K562 (cell line): Measurements from ENCODE around the gene ACADVL. TPM values are rescaled to one million over a fixed set of nuclear protein-coding genes. Genes with fewer than 3 reads are reported as not detected.

Experiments used
- ATAC-seq: fragments of 200-7000 bp; cut with Tn5 transposase; 3 replicates; pipeline ENCODE4 v1.9.1; 2020; ENCODE audit warnings: moderate library complexity
- BruUV-seq: library from RNA; stranded (reverse); fragments of 400-500 nt; replicated peaks from 2 replicates; lab custom pipeline; 2021; lab: Mats Ljungman, UMichigan
- CTCF ChIA-PET: fragments of 300-600 bp; formaldehyde crosslinking; extraction: SDS; loops from one replicate; lab custom pipeline; 2021; ENCODE audit warnings: low intra/inter-chr PET ratio; lab: Yijun Ruan, JAX
- POLR2A ChIA-PET: fragments of 300-600, 350-650 bp; sonication (Branson Sonifier 250); formaldehyde crosslinking; extraction: SDS; loops from one replicate; lab custom pipeline; 2021; ENCODE audit warnings: antibody characterized with exemption, inconsistent platforms; lab: Yijun Ruan, JAX
- DNase-seq, 4 experiments: peaks; one replicate each; pipeline versions ENCODE4 v3.0.0 to v3.0.0-alpha.2; 2011 to 2018; ENCODE audit warnings: low spot score in 3 of 4, mixed read lengths in 3 of 4; ENCODE audit errors: extremely low read depth in 1 of 4
- FAIRE-seq: peaks from 2 replicates; lab custom pipeline; 2011; peaks lifted over from hg19 to GRCh38; lab: Jason Lieb, UNC
- H2AFZ ChIP-seq: 2 replicates; pipeline ENCODE4 v1.6.0; 2011; ENCODE audit warnings: low read depth, low read length, control low read depth, inconsistent platforms
- H3K27ac ChIP-seq: fragments of 200-600 bp; 3 replicates; pipeline ENCODE4 v1.8.0; 2011; ENCODE audit warnings: low read depth, mild to moderate bottlenecking, control low read depth, inconsistent platforms, low read length, moderate library complexity, mixed read lengths; ENCODE audit errors: extremely low read depth
- H3K27me3 ChIP-seq, 2 experiments: fragments of 300-600 bp in 1 of 2; 2 replicates in 1 of 2; 3 replicates in 1 of 2; pipeline versions ENCODE4 v1.6.0 to v1.8.0; 2011; ENCODE audit warnings: inconsistent platforms in 2 of 2, low read length in 2 of 2, mild to moderate bottlenecking in 1 of 2, mixed read lengths in 1 of 2, moderate library complexity in 1 of 2; ENCODE audit not compliant: control insufficient read depth in 2 of 2, insufficient read depth in 2 of 2
- H3K36me3 ChIP-seq: fragments of 300-600 bp; 3 replicates; pipeline ENCODE4 v1.8.0; 2011; ENCODE audit warnings: mild to moderate bottlenecking, low read length, inconsistent platforms; ENCODE audit not compliant: control insufficient read depth, insufficient read depth
- H3K4me1 ChIP-seq, 2 experiments: fragments of 200-600 bp in 1 of 2; replicated peaks in 1 of 2; 2 replicates in 1 of 2; 3 replicates in 1 of 2; pipeline versions ENCODE4 v1.5.1 to v1.8.0; 2011; ENCODE audit warnings: inconsistent platforms in 2 of 2, low read length in 2 of 2, mild to moderate bottlenecking in 1 of 2, mixed read lengths in 1 of 2, moderate library complexity in 1 of 2; ENCODE audit not compliant: control insufficient read depth in 2 of 2, insufficient read depth in 2 of 2
- H3K4me2 ChIP-seq: 2 replicates; pipeline ENCODE4 v1.6.1; 2011; ENCODE audit warnings: low read length, control low read depth, inconsistent platforms, mixed read lengths; ENCODE audit not compliant: insufficient read depth
- H3K4me3 ChIP-seq: fragments of 200-600 bp; sonication (generic), shearing (Covaris generic); 2 replicates; pipeline ENCODE4 v1.5.1; 2016; ENCODE audit warnings: control low read depth, inconsistent platforms
- H3K79me2 ChIP-seq: fragments of 200-600 bp; 3 replicates; pipeline ENCODE4 v1.8.0; 2011; ENCODE audit warnings: low read length, inconsistent platforms; ENCODE audit not compliant: control insufficient read depth, insufficient read depth
- H3K9ac ChIP-seq, 2 experiments: 2 replicates each; pipeline versions ENCODE4 v1.6.0 to v1.6.1; 2011; ENCODE audit warnings: low read depth in 2 of 2, low read length in 2 of 2, control low read depth in 1 of 2, inconsistent platforms in 1 of 2, mild to moderate bottlenecking in 1 of 2, mixed read lengths in 1 of 2; ENCODE audit not compliant: insufficient read depth in 1 of 2
- H3K9me1 ChIP-seq: one replicate; pipeline ENCODE4 v1.6.0; 2011; ENCODE audit warnings: inconsistent platforms, mild to moderate bottlenecking, low read length, moderate library complexity; ENCODE audit not compliant: control insufficient read depth, insufficient read depth
- H3K9me3 ChIP-seq: replicated peaks from 2 replicates; pipeline ENCODE4 v1.5.1; 2011; ENCODE audit warnings: low read depth, low read length, inconsistent platforms; ENCODE audit not compliant: control insufficient read depth, insufficient read depth
- H4K20me1 ChIP-seq: replicated peaks from 2 replicates; pipeline ENCODE4 v1.6.1; 2011; ENCODE audit warnings: low read length, inconsistent platforms, mixed read lengths; ENCODE audit not compliant: control insufficient read depth, insufficient read depth
- CHD7 ChIP-seq: fragments of 200-600 bp; sonication (generic); IDR thresholded peaks from one replicate; pipeline ENCODE4 v1.6.1; 2012; ENCODE audit warnings: mild to moderate bottlenecking, low read depth, low read length, inconsistent platforms
- FOSL1 ChIP-seq: fragments of 200-800 bp; sonication (Bioruptor generic); conservative IDR thresholded peaks from 2 replicates; pipeline ENCODE4 v1.6.1; 2016; ENCODE audit warnings: missing genetic modification characterization, missing compliant biosample characterization
- SRSF1 ChIP-seq: fragments of 200-400 bp; formaldehyde crosslinking; IDR thresholded peaks from 2 replicates; pipeline ENCODE4 v1.6.1; 2017; ENCODE audit warnings: mild to moderate bottlenecking, low read depth, low read length, moderate library complexity
- ZBTB8A ChIP-seq: fragments of 450-650 bp; IDR thresholded peaks from 2 replicates; pipeline ENCODE4 v1.6.1; 2018; ENCODE audit warnings: mild to moderate bottlenecking, moderate library complexity; ENCODE audit not compliant: partially characterized antibody
- ZFPM2 ChIP-seq: fragments of 250-450 bp; sonication (Bioruptor Pico); IDR thresholded peaks from 2 replicates; pipeline ENCODE4 v1.5.1; 2022; ENCODE audit warnings: mild to moderate bottlenecking
- ZNF165 ChIP-seq: fragments of 250-450 bp; sonication (Bioruptor Pico); IDR thresholded peaks from 2 replicates; pipeline ENCODE4 v1.4.0; 2020; ENCODE audit warnings: borderline replicate concordance
- WGBS: fragments of 100-300 bp; shearing (Covaris generic); methylation state at CpG from one replicate; pipeline ENCODE4 v1.1.6; 2016; ENCODE audit warnings: low coverage, mixed read lengths; ENCODE audit not compliant: insufficient coverage; ENCODE audit errors: missing lambda C conversion rate; 5-methylcytosine and 5-hydroxymethylcytosine counted together
- in situ Hi-C: fragments of 300-500 bp; cut with MboI; formaldehyde crosslinking; loops from 4 replicates; pipeline ENCODE4 v1.15.0; 2018; ENCODE audit warnings: inconsistent platforms, mixed read lengths
- intact Hi-C: fragments of 100-400 bp; cut with micrococcal nuclease; formaldehyde crosslinking; loops from 2 replicates; pipeline ENCODE4 v1.14.2; 2022
- polyA plus RNA-seq, 8 experiments: library from polyadenylated mRNA; depleted of rRNA in 4 of 8; stranded (reverse) in 5 of 8; unstranded in 3 of 8; fragments of >200 nt; fragmentation: Nextera tagmentation in 2 of 8; fragmentation: Illumina TruSeq in 1 of 8; extraction: Ambion mirVana in 2 of 8; extraction: Trizol in 1 of 8; gene quantifications; 2 replicates each; pipeline versions ENCODE4 v1.2.1 to v1.2.3, GENCODE V29; 2011 to 2014; ENCODE audit warnings: inconsistent platforms in 1 of 8, missing spikeins in 1 of 8
- total RNA-seq, 7 experiments: library from RNA; depleted of rRNA in 6 of 7; stranded (reverse); fragments of >200 nt in 6 of 7; fragmentation: Illumina TruSeq in 2 of 7; extraction: Trizol in 2 of 7; gene quantifications; 2 replicates each; pipeline versions ENCODE4 v1.2.1 to v1.2.3, GENCODE V29; 2011 to 2021; ENCODE audit warnings: low replicate concordance in 1 of 7
- TF ChIP-seq, protein P1 (sequence below), 2 experiments: IDR thresholded peaks in 1 of 2; conservative IDR thresholded peaks in 1 of 2; 2 replicates each; pipeline ENCODE4 v1.6.1; 2016; ENCODE audit warnings: low read depth in 2 of 2, mild to moderate bottlenecking in 1 of 2, missing compliant biosample characterization in 1 of 2, missing genetic modification characterization in 1 of 2, moderate library complexity in 1 of 2

Gene ACADVL
- total and polyA plus RNA-seq, 9 of the 15 experiments (the other 6 are each of a cell fraction or from before 2014, with no cell fraction given), result 25.5 to 449 (median 214) TPM

DNA sequence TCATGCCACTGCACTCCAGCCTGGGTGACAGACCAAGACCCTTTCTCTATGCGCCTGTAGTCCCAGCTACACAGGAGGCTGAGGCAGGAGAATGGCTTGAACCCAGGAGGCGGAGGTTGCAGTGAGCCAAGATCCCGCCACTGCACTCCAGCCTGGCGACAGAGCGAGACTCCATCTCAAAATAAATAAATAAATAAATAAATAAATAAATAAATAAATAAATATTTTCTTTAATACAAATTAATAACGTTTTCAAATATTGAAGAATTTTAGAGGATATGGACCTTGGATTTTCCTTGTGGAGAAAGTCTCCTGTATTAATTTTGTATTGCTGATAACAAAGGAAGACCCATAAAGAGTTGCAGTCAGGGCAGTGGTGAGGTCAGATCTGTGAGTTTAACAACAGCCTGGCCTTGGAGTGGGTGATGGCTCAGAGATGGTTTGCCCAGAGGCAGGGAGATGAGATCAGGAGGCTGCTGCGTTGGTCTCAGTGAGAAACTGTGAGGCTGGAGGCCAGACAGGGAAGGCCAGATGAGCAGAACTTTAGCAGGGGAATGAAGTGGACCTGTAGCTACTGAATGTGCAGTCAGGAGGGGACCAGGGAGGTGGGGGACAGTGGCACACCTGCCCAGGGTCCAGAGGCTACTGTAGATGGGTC lies 36.2 kb upstream of the ACADVL start:
- Histone ChIP-seq H3K9me3 (no peaks in the 10 kb centered on the region), H3K27ac (no peak overlapping the region), H3K9me1 (no peaks in the 10 kb centered on the region), H3K9ac (no peak overlapping the region), H4K20me1 (no peaks in the 10 kb centered on the region), H3K4me2 (no peak overlapping the region), H3K36me3 (no peaks in the 10 kb centered on the region), H2AFZ (no peak overlapping the region), H3K4me1 (no peaks in the 10 kb centered on the region; a peak in 1 of 5 replicates), H3K27me3 (no peaks in the 10 kb centered on the region), H3K4me3 (no peak overlapping the region), H3K79me2 (no peaks in the 10 kb centered on the region)
- in situ Hi-C loops (no loop called here), intact Hi-C loops (no loop called here)
- ChIA-PET CTCF (interaction anchor here (0.6 kb wide), 1 partner anchor 50 kb away, joined by 3 read pairs; no protein-coding TSS in a partner anchor), POLR2A (interaction anchor here (0.6 kb wide), 1 partner anchor 185 kb away, joined by 3 read pairs; no protein-coding TSS in a partner anchor)
- FAIRE-seq, result no peak
- DNase-seq, result no peak
- no peak for ATAC-seq
- WGBS, result 54% methylated on average over 7 of the region's 7 CpGs
- BruUV-seq, result no TSS peak
- TF ChIP-seq, protein P1, sequence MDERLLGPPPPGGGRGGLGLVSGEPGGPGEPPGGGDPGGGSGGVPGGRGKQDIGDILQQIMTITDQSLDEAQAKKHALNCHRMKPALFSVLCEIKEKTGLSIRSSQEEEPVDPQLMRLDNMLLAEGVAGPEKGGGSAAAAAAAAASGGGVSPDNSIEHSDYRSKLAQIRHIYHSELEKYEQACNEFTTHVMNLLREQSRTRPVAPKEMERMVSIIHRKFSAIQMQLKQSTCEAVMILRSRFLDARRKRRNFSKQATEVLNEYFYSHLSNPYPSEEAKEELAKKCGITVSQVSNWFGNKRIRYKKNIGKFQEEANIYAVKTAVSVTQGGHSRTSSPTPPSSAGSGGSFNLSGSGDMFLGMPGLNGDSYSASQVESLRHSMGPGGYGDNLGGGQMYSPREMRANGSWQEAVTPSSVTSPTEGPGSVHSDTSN (CRISPR knock-in tag; IDR thresholded peaks at IDR 0.05; ENCODE audit: low read depth), result no peak
- TF ChIP-seq, protein P1 (tag; conservative IDR thresholded peaks at IDR 0.05; ENCODE audit: low read depth), result no peak
- TF ChIP-seq FOSL1 (tag) (no peak), CHD7 (no peak), ZFPM2 (no peak), ZBTB8A (no peak), SRSF1 (no peak), ZNF165 (CRISPR knock-in tag) (no peak)
